Stimulated activated CD4-positive, alpha-beta T cell treated with anti-CD3 and anti-CD28 coated beads, Interleukin-4, amount 100 ng/mL, for 24 hours (primary cell): Measurements from ENCODE around the gene NUTM2G.
"Not testable (repeated sequence)": the region's sequence is repeated elsewhere in the genome, so short reads cannot be mapped to it uniquely, and the experiment has no call there.

Experiments used
- DNase-seq: peaks from one replicate; pipeline ENCODE4 v3.0.0-alpha.2; 2020

Gene NUTM2G

GRCh38 chr9:96928543-96928942, at the start of gene NUTM2G:
TSS of gene NUTM2G (plus strand) at chr9:96928843. CDS start at chr9:96929025, 182 bp downstream.
- not testable (repeated sequence) for DNase-seq

- DNase-seq = no peak
These were observed 44.7 kb upstream of the NUTM2G start for GRCh38 chr9:96883922-96884321.

- no peak for DNase-seq
These were observed 44.2 kb upstream of the NUTM2G start for GRCh38 chr9:96884443-96884842.

GRCh38 chr9:96885424-96885823, 43.2 kb upstream of the NUTM2G start:
- DNase-seq = no peak

- no peak for DNase-seq
These were observed 40.1 kb upstream of the NUTM2G start for GRCh38 chr9:96888591-96888990.

GRCh38 chr9:96892131-96892530, 36.5 kb upstream of the NUTM2G start:
- no peak for DNase-seq

GRCh38 chr9:96900010-96900409, 28.6 kb upstream of the NUTM2G start:
- not testable (repeated sequence) for DNase-seq

- DNase-seq = not testable (repeated sequence)
These were observed 23.5 kb upstream of the NUTM2G start for GRCh38 chr9:96904947-96905722.

GRCh38 chr9:96908479-96908878, 20.2 kb upstream of the NUTM2G start:
- DNase-seq = not testable (repeated sequence)

- DNase-seq = not testable (repeated sequence)
These were observed 13.1 kb upstream of the NUTM2G start for GRCh38 chr9:96915539-96915938.

- DNase-seq = not testable (repeated sequence)
These were observed 12.1 kb upstream of the NUTM2G start for GRCh38 chr9:96916531-96916930.

- DNase-seq = not testable (repeated sequence)
These were observed 10.1 kb upstream of the NUTM2G start for GRCh38 chr9:96918550-96918949.

- DNase-seq = not testable (repeated sequence)
These were observed 7.8 kb upstream of the NUTM2G start for GRCh38 chr9:96920803-96921202.

GRCh38 chr9:96925587-96925986, 3.1 kb upstream of the NUTM2G start:
- DNase-seq = not testable (repeated sequence)

- not testable (repeated sequence) for DNase-seq
These were observed 3.0 kb downstream of the NUTM2G start for GRCh38 chr9:96931665-96932064.

GRCh38 chr9:96934097-96934496, 5.5 kb downstream of the NUTM2G start:
- not testable (repeated sequence) for DNase-seq

- DNase-seq = not testable (repeated sequence)
These were observed 6.1 kb downstream of the NUTM2G start for GRCh38 chr9:96934706-96935105.

- not testable (repeated sequence) for DNase-seq
These were observed 6.8 kb downstream of the NUTM2G start for GRCh38 chr9:96935401-96935800.

GRCh38 chr9:96937442-96937841, 8.8 kb downstream of the NUTM2G start:
- not testable (repeated sequence) for DNase-seq

- DNase-seq = not testable (repeated sequence)
These were observed 10.5 kb downstream of the NUTM2G start for GRCh38 chr9:96938957-96939665.

GRCh38 chr9:96940982-96941381, 12.3 kb downstream of the NUTM2G start:
- DNase-seq = not testable (repeated sequence)

GRCh38 chr9:96941628-96942027, 13.0 kb downstream of the NUTM2G start:
- not testable (repeated sequence) for DNase-seq

GRCh38 chr9:96942181-96942580, 13.5 kb downstream of the NUTM2G start:
- not testable (repeated sequence) for DNase-seq

- not testable (repeated sequence) for DNase-seq
These were observed 20.7 kb downstream of the NUTM2G start for GRCh38 chr9:96949346-96949745.
